GM21515 (cell line): Measurements from ENCODE around the gene ZDBF2.
A peak's percentile ranks its signal among the peaks of the same experiment; 100 is the strongest.
"Not testable (repeated sequence)": the region's sequence is repeated elsewhere in the genome, so short reads cannot be mapped to it uniquely, and the experiment has no call there.

ENCODE experiments used
- ATAC-seq: cut with Tn5 transposase; IDR thresholded peaks from one replicate; pipeline ENCODE4 v1.9.1; 2021; ENCODE audit not compliant: unreplicated experiment

Gene ZDBF2

DNA sequence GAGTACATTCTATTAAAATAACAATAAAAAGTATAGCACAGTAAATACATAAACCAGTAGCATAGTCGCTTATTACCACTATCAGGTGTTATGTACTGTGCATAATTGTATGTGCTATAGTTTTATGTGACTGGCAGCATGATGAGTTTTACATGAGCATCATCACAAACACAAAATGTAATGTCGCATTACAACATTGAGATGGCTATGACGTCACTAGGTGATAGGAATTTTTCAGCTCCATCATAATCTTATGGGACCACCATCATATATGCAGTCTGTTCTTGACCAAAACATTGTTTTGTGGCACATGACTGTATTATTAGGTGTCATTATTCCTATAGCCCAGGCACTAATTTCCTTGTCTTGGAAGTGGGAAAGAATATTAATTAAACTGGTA, 48.6 kb downstream of the ZDBF2 start:
- ATAC-seq = no peak

DNA sequence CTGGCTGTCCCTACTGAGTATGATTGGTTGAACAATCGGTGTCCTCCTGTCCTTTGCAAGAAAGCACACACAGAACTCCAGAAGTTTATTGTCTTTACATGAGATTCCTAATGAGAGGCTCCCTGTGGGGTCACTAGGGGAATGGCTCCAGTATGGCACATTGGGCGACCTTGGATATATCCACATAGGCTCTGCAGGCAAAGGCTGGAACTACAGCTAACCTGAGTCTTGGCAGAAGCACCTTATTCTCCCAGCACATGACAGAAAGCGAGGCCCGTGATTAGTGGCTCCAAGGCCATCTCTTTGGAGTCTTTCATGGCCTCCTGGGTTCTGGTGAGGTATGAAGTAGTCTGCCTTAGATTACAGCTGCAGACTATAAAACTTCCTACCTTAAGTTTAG, 49.0 kb downstream of the ZDBF2 start:
- ATAC-seq = no peak

DNA sequence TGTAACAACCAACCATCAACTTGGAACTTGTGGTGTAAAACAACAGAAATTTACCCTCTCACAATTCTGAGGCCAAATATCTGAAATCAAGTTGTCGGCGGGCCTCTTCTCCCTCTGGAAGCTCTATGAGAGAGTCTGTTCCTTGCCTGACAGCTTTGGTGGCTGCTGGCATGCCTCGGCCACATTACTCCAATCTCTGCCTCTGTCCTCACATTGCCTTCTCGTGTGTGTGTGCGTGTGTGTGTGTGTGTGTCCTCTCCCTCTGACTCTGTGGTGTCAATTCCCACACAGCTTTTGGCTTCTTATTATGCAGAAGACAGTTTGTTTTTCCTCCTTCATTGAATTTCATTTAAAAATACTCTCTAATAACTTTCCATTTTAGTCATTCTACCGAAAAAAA, 50.4 kb downstream of the ZDBF2 start:
- ATAC-seq = no peak

DNA sequence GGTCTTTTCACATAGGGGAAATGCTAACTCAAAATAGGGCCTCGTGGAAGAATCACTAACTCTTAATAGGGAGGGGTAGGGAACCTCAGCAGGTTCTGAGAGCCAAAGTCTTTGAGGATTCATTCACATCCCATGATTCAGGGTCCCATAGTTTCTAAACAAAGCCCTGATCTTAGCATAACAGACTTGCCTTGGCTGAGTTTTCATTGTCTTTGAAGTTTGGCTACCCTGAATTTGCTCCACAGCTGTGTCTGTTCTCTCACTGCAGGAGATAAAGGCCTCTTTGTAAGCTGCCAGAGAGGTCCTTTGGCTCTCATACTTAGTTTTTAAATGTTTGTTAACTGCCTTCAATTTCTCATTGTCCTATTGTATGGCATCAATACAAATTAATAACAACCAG, 54.5 kb downstream of the ZDBF2 start:
- ATAC-seq = no peak

DNA sequence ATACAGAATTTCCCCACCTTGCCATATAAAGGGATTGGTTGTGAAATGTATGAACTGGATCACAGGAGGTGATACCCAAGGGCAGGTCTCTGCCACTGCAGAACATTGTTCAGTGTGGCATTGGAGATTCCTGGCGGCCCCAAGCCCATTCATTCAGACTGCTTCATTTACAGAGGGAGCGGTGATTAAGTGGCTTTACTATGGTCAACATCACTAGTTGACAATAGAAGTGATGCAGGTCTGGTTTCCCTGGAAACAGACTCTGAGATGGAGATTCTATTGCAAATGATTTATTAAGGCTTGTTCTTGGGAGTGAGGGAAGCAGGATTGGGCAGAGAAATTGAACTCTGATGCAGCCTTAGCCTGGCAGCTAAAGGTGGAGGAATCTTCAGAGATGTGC, 62.4 kb downstream of the ZDBF2 start:
- no peak for ATAC-seq

DNA sequence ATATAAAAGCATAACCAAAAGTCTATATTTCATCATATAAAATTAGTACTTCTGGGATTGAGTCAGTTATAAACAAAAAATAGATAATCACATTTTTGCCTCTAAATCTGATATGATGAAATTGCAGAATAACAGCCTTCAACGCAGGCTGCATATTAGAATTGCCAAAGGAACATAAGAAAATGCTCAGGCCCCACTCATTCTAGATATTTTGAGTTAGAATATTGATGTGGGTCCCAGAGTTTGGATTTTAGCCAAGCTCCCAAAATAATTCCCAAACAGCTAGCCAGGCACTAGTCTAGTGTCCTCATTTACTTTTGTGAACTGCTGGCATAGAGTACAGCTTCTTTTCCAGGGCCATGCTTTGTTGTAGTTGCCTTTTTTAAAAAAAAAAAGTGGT, 63.5 kb downstream of the ZDBF2 start:
- ATAC-seq = no peak

DNA sequence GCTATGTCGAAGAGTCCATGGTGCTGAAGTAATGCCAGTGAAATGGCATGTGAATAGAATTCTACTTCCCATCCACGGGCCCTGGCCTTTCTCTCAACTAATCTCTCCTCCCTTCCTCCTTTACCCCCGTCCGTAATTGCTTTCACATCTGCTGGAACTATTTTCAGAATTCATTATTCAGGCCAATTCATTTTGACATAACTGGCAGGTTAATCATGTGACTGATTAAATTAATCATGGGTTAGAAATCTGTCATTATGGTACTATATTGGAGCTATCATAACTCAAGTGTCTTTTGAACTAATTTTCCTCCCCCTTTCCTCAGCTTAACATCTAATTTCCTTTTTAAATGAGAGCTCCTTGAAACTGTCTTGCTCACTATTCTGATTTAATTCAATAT, 66.9 kb downstream of the ZDBF2 start:
- no peak for ATAC-seq

DNA sequence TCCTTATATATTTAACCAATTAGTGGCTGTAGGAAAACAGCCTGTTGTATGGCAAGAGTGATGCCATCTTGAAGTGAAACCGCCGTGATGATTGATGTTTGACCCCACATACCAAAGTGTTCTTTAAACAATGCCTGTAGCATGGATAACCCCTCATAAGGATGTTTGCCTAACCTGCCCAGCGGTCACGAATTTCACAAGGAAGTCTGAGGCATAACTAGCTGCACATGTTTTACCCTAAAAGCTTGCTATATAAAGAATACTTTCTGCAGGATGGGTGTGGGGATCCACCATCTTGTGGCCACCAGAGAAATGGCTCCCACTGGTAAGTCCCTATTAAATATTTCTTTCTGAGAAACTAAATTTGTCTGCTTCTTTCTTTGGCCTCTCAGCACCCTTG, 68.7 kb downstream of the ZDBF2 start:
- ATAC-seq = no peak

DNA sequence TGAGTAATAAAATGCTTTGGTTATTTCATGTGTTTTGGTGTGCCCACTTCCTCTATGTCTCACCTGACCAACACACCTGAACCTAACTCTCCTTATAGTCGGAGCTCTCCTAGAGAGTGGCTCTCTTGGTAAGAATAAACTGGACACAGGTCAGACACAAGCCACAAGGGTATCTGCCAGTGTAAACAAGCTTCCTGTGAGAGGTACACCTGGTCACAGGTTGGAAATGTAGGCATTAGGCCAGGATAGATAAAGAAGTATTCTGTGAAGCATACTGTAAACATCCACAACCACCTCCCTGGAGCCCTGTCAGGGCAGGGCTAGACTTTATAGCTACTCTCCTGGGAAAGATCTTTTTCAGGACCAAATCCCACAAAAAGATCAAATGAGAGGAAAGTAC, 69.4 kb downstream of the ZDBF2 start:
- no peak for ATAC-seq

DNA sequence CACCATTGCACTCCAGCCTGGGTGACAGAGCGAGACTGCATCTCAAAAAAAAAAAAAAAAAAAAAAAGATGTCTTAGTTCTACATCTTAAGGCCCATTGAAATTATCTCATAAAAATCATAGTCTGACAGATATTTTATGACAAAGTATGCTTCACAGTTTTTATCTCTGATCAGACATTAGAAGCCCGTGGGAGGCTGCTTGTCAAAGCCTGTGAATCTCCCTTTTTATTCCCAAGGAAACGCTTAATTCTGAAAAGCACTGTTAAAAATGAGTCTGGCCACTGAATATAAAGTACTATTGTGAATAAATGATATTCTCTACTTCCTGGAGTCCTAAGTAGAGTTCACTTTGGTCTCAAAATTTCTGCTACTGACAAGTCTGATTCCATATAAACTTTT, 71.1 kb downstream of the ZDBF2 start:
- ATAC-seq = no peak

DNA sequence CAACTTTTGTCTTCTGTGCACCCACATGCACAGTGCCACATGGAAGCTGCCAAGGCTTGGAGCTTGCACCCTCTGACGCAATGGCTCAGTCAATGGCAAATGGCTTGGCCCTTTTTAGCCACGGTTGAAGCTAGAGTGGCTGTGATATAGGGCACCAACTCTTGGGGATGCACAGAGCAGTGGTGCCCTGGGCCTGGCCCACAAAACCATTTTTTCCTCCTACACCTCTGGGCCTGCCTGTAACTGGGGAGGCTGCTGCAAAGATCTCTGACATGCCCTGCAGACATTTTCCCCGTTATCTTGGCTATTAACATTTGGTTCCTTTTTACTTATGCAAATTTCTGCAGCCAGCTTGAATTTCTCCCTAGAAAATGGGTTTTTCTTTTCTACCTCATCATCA, 74.9 kb downstream of the ZDBF2 start:
- ATAC-seq = no peak

DNA sequence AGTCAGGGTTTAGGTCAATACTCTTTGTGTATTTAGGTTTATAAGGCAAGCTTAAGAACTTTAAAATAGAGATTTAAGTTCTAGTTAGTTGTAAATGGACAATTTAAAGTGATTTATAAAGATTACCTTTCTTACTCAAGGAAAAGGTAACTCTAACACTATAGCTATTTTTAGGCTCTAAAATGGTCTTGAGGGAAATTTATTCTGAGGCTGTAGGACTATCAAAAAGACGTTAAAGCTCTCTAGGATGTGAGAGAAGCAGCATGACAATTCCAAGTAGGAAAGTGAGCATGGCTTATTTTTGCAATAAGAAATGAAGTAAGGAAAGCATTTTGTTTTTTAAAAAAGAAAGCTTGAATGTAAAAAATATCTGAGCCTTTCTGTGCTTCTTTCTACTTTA, 78.1 kb downstream of the ZDBF2 start:
- ATAC-seq = no peak

DNA sequence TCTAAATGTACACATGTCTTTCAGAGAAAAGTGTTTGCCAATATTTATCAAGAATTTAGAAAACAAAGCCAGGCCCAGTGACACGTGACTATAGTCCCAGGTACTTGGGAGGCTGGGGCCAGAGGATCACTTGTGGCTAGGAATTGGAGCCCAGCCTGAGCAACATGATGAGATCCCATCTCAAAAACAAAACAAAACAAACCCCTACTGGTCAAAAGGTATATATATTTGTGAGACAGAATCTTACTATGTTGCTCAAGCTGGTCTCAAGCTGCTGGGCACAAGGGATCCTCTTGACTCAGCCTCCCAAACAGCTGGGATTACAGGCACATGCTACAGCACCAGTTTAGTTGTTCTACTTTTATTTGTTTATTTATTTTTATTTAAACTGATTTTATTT, 79.2 kb downstream of the ZDBF2 start:
- peak; percentile 54 for ATAC-seq

DNA sequence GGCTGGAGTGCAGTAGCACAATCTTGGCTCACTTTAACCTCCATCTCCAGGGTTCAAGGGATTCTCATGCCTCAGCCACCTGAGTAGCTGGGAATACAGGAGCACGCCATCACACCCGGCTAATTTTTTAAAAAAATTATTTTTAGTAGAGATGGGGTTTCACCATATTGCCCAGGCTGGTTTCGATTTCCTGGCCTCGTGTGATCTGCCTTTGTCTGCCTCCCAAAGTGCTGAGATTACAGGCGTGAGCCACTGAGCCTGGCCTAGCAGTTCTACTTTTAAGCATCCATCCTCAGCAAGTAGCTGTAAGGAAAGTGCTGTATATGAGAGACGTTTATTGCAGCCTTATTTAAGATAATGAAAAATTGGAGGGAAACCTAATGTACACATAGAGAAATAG, 79.7 kb downstream of the ZDBF2 start:
- peak; percentile 51 for ATAC-seq

DNA sequence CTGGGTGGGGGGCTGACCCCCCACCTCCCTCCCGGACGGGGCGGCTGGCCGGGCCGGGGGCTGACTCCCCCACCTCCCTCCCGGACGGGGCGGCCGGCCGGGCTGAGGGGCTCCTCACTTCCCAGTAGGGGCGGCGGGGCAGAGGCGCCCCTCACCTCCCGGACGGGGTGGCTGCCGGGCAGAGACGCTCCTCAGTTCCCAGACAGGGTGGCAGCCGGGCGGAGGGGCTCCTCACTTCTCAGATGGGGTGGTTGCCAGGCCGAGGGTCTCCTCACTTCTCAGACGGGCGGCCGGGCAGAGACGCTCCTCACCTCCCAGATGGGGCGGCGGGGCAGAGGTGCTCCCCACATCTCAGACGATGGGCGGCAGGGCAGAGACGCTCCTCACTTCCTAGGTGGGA, 82.4 kb downstream of the ZDBF2 start:
- ATAC-seq = not testable (repeated sequence)

DNA sequence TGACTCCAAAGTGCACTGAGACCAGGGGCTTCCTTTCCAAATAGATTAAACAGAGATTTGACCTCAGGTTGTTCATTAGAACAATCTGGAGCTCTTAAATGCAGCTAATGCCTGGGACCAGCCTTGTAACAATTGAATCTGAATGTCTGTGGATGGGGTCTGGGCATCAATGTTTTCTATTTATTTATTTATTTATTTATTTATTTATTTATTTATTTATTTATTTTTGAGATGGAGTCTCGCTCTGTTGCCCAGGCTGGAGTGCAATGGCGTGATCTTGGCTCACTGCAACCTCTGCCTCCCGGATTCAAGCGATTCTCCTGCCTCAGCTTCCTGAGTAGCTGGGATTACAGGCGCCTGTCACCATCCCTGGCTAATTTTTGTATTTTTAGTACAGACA, 86.4 kb downstream of the ZDBF2 start:
- ATAC-seq = not testable (repeated sequence)

DNA sequence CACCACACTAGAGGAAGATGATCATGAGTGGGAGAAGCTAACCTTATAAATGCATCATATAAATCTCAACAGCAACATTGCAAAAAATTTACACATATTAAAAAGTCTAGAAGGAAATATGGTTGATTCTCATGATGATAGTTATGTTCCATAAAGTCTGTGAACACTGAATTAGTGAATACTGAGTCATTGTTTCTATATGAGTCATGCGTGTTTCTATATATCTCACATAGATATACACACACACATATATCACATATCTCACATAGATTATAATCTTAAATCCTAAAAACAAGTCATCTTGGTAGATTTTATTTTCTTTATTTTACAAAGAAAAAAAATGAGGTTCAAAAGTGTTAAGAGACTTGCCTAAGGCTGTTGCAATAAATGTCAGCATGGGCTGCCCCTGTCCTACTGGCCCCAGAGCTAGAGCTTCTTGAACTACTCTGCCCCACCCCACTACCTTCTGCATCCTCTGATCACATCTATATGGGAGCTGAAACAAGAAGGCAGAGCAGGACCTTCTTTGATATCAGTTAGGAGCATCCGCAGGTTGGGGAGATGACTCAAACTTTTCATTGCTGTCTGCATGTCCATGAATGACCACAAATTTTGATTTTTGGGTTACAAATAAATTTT, 87.1 kb downstream of the ZDBF2 start:
- peak; percentile 70 for ATAC-seq
